Measurements from ENCODE around the gene POLR1E. TPM values are rescaled to one million over a fixed set of nuclear protein-coding genes. Genes with fewer than 3 reads are reported as not detected.

The POLR1E gene
- polyA plus RNA-seq, 1 donor (not counting 4 experiments of a cell fraction or from before 2014, with no cell fraction given): 44.4 TPM

DNA sequence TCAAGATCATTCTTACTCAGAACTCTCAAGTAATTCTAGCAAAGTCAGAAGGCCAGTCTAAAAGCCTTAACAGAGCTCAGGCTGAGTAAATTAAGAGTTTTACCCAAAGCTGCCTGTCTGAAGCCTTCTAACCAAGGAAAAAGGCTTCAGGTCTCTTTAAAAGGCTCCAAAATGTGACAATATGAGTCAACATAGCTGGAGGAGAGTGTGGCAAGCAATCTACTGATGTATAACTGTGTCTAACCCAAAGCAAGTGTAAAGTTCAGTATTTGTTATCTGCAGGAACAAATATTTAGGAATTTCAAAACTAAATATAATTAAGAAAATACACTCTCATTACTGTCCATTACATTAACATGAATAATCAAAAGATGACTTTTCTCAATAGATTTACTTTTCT lies 31.5 kb upstream of the POLR1E start:
- no peaks in the 10 kb centered on the region for H3K9me3 ChIP-seq (ENCODE audit: control insufficient read depth, low read depth, low read length)
- peaks cover 17% of the 10 kb centered on the region for H4K20me1 ChIP-seq (ENCODE audit: control insufficient read depth, extremely low read depth, insufficient read depth, low read length)
- H3K36me3 ChIP-seq (ENCODE audit: control insufficient read depth in 2 of 2, extremely low read depth in 1 of 2, insufficient read depth in 2 of 2, low read length in 2 of 2): peaks cover 5 to 10% of the 10 kb centered on the region in 2 experiments
- no peak overlapping the region for H3K9ac ChIP-seq (ENCODE audit: control insufficient read depth, extremely low read depth, insufficient read depth, low read length)
- H3K27me3 ChIP-seq (ENCODE audit: control insufficient read depth, extremely low read depth, insufficient read depth, low read length): no peaks in the 10 kb centered on the region
- DNase-seq (ENCODE audit: low read depth, low spot score) (no peak), FAIRE-seq (no peak)
- dilution Hi-C loops (cut with MboI; ENCODE audit: extremely low pct_ligation_motif_present, low sequenced_read_pairs): no loop called here
- H3K9me1 ChIP-seq (ENCODE audit: control insufficient read depth, extremely low read depth, insufficient read depth, low read length): peaks cover 4% of the 10 kb centered on the region
- H3K4me1 ChIP-seq (ENCODE audit: control insufficient read depth, extremely low read depth, insufficient read depth, low read length): peaks cover 26% of the 10 kb centered on the region
- H3K27ac ChIP-seq (ENCODE audit: control insufficient read depth, insufficient read depth, low read length): no peak overlapping the region
- no peak overlapping the region for H2AFZ ChIP-seq (ENCODE audit: control insufficient read depth, low read length)
- H3K4me3 ChIP-seq (ENCODE audit: control insufficient read depth in 2 of 3, extremely low read depth in 1 of 3, insufficient read depth in 2 of 3, low read depth in 1 of 3, low read length in 3 of 3): no peak overlapping the region
- H3K79me2 ChIP-seq (ENCODE audit: control insufficient read depth, insufficient read depth, low read length): peaks cover 79% of the 10 kb centered on the region
- H3K4me2 ChIP-seq (ENCODE audit: control insufficient read depth, extremely low read depth, insufficient read depth, low read depth, low read length): peak overlapping the region; percentile 17
- TF ChIP-seq EZH2 (IDR thresholded peaks at IDR 0.05; ENCODE audit: low read length): no peak
- TF ChIP-seq, protein P1, sequence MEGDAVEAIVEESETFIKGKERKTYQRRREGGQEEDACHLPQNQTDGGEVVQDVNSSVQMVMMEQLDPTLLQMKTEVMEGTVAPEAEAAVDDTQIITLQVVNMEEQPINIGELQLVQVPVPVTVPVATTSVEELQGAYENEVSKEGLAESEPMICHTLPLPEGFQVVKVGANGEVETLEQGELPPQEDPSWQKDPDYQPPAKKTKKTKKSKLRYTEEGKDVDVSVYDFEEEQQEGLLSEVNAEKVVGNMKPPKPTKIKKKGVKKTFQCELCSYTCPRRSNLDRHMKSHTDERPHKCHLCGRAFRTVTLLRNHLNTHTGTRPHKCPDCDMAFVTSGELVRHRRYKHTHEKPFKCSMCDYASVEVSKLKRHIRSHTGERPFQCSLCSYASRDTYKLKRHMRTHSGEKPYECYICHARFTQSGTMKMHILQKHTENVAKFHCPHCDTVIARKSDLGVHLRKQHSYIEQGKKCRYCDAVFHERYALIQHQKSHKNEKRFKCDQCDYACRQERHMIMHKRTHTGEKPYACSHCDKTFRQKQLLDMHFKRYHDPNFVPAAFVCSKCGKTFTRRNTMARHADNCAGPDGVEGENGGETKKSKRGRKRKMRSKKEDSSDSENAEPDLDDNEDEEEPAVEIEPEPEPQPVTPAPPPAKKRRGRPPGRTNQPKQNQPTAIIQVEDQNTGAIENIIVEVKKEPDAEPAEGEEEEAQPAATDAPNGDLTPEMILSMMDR (optimal IDR thresholded peaks at IDR 0.05 in 1 of 3, IDR thresholded peaks at IDR 0.05 in 1 of 3, conservative IDR thresholded peaks at IDR 0.05 in 1 of 3; ENCODE audit: extremely low read depth in 1 of 3, insufficient read depth in 2 of 3, low read length in 3 of 3): no peak

DNA sequence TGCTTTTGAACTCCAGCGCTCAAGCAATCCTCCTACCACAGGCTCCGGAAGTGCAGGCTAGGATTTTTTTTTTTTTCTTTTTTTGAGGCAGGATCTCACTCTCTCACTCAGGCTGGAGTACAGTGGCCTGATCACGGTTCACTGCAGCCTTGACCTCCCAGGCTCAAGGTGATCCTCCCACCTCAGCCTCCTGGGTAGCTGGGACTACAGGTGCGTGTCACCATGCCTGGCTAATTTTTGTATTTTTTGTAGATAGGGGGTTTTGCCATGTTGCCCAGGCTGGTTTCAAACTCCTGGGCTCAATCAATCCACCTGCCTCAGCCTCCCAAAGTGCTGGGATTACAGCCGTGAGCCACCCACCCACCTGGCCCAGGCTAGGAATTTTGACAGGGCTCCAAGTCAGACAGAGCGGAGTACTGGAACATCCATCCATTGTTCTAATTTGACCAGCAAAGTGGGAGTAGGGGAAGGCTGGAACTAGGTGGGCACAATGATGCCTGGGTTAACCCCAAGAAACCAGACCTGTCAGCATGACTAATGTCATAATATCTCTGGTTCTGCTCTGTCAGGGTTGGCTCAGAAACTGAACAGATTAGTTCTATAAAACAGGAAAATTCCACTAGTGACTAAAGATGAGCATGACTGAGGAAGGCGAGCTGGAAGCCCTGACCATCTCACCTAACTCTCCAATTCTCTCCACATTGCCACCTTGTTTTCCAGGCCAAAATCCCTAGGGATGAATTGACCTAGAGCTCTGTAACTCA lies 29.7 kb upstream of the POLR1E start:
- peaks cover 0 to 10% of the 10 kb centered on the region in 2 experiments for H3K36me3 ChIP-seq (ENCODE audit: control insufficient read depth in 2 of 2, extremely low read depth in 1 of 2, insufficient read depth in 2 of 2, low read length in 2 of 2)
- no peak for TF ChIP-seq EZH2 (IDR thresholded peaks at IDR 0.05; ENCODE audit: low read length)
- TF ChIP-seq, protein P1 (optimal IDR thresholded peaks at IDR 0.05 in 1 of 3, IDR thresholded peaks at IDR 0.05 in 1 of 3, conservative IDR thresholded peaks at IDR 0.05 in 1 of 3; ENCODE audit: extremely low read depth in 1 of 3, insufficient read depth in 2 of 3, low read length in 3 of 3): no peak
- H3K27ac ChIP-seq (ENCODE audit: control insufficient read depth, insufficient read depth, low read length): no peak overlapping the region
- dilution Hi-C loops (cut with MboI; ENCODE audit: extremely low pct_ligation_motif_present, low sequenced_read_pairs): no loop called here
- H3K4me3 ChIP-seq (ENCODE audit: control insufficient read depth in 2 of 3, extremely low read depth in 1 of 3, insufficient read depth in 2 of 3, low read depth in 1 of 3, low read length in 3 of 3): no peak overlapping the region
- no peak overlapping the region for H3K4me2 ChIP-seq (ENCODE audit: control insufficient read depth, extremely low read depth, insufficient read depth, low read depth, low read length)
- no peak overlapping the region for H2AFZ ChIP-seq (ENCODE audit: control insufficient read depth, low read length)
- no peak for FAIRE-seq
- H3K9ac ChIP-seq (ENCODE audit: control insufficient read depth, extremely low read depth, insufficient read depth, low read length): no peak overlapping the region
- H3K79me2 ChIP-seq (ENCODE audit: control insufficient read depth, insufficient read depth, low read length): peaks cover 85% of the 10 kb centered on the region
- H3K27me3 ChIP-seq (ENCODE audit: control insufficient read depth, extremely low read depth, insufficient read depth, low read length): no peaks in the 10 kb centered on the region
- peaks cover 26% of the 10 kb centered on the region for H3K4me1 ChIP-seq (ENCODE audit: control insufficient read depth, extremely low read depth, insufficient read depth, low read length)
- DNase-seq (ENCODE audit: low read depth, low spot score): no peak
- peaks cover 17% of the 10 kb centered on the region for H4K20me1 ChIP-seq (ENCODE audit: control insufficient read depth, extremely low read depth, insufficient read depth, low read length)
- H3K9me3 ChIP-seq (ENCODE audit: control insufficient read depth, low read depth, low read length): no peaks in the 10 kb centered on the region
- peaks cover 4% of the 10 kb centered on the region for H3K9me1 ChIP-seq (ENCODE audit: control insufficient read depth, extremely low read depth, insufficient read depth, low read length)

All from keratinocyte (primary cell).